HEK293 (cell line): ENCODE results near the gene PIM1.
A peak's percentile ranks its signal among the peaks of the same experiment; 100 is the strongest.

Experiments used
- GFI1B ChIP-seq: fragments of 450-650 bp; formaldehyde crosslinking; IDR thresholded peaks from 2 replicates; pipeline ENCODE4 v1.5.1; 2016; ENCODE audit warnings: missing biosample characterization, missing genetic modification characterization
- SP3 ChIP-seq: fragments of 450-650 bp; formaldehyde crosslinking; IDR thresholded peaks from 2 replicates; pipeline ENCODE4 v1.5.1; 2016; ENCODE audit warnings: missing biosample characterization, missing genetic modification characterization
- ZBTB21 ChIP-seq: fragments of 450-650 bp; formaldehyde crosslinking; IDR thresholded peaks from 2 replicates; pipeline ENCODE4 v1.5.1; 2017; ENCODE audit warnings: missing biosample characterization, missing genetic modification characterization
- ZFP37 ChIP-seq: fragments of 450-650 bp; formaldehyde crosslinking; IDR thresholded peaks from 2 replicates; pipeline ENCODE4 v1.5.1; 2016; ENCODE audit warnings: missing biosample characterization, missing genetic modification characterization
- ZNF140 ChIP-seq: fragments of 450-650 bp; formaldehyde crosslinking; IDR thresholded peaks from 2 replicates; pipeline ENCODE4 v1.5.1; 2016; ENCODE audit warnings: missing biosample characterization, missing genetic modification characterization
- ZNF19 ChIP-seq: fragments of 450-650 bp; formaldehyde crosslinking; IDR thresholded peaks from 2 replicates; pipeline ENCODE4; 2016; ENCODE audit warnings: missing biosample characterization, missing genetic modification characterization, low read depth
- ZNF202 ChIP-seq: fragments of 450-650 bp; formaldehyde crosslinking; IDR thresholded peaks from 2 replicates; pipeline ENCODE4 v1.5.1; 2016; ENCODE audit warnings: missing biosample characterization, missing genetic modification characterization, borderline replicate concordance
- ZNF292 ChIP-seq: fragments of 450-650 bp; formaldehyde crosslinking; IDR thresholded peaks from 2 replicates; pipeline ENCODE4 v1.5.1; 2016; ENCODE audit warnings: low read depth, missing biosample characterization, missing genetic modification characterization, borderline replicate concordance
- ZNF341 ChIP-seq: fragments of 450-650 bp; formaldehyde crosslinking; IDR thresholded peaks from 2 replicates; pipeline ENCODE4; 2016; ENCODE audit warnings: low read depth, missing biosample characterization, missing genetic modification characterization
- ZNF394 ChIP-seq: fragments of 450-650 bp; formaldehyde crosslinking; IDR thresholded peaks from 2 replicates; pipeline ENCODE4 v1.5.1; 2016; ENCODE audit warnings: missing biosample characterization, missing genetic modification characterization, mild to moderate bottlenecking, moderate library complexity, borderline replicate concordance
- ZNF433 ChIP-seq: fragments of 450-650 bp; formaldehyde crosslinking; IDR thresholded peaks from 2 replicates; pipeline ENCODE4 v1.5.1; 2016; ENCODE audit warnings: missing biosample characterization, missing genetic modification characterization, low read depth
- ZNF501 ChIP-seq: fragments of 450-650 bp; formaldehyde crosslinking; IDR thresholded peaks from 2 replicates; pipeline ENCODE4 v1.5.1; 2016; ENCODE audit warnings: missing biosample characterization, missing genetic modification characterization
- ZNF510 ChIP-seq: fragments of 450-650 bp; formaldehyde crosslinking; IDR thresholded peaks from 2 replicates; pipeline ENCODE4 v1.5.1; 2018; ENCODE audit warnings: mild to moderate bottlenecking, missing genetic modification characterization, missing biosample characterization; ENCODE audit not compliant: insufficient replicate concordance
- ZNF530 ChIP-seq: fragments of 450-650 bp; formaldehyde crosslinking; IDR thresholded peaks from 2 replicates; pipeline ENCODE4 v1.5.1; 2016; ENCODE audit warnings: low read depth, missing biosample characterization, missing genetic modification characterization
- ZNF555 ChIP-seq: fragments of 450-650 bp; formaldehyde crosslinking; conservative IDR thresholded peaks from 2 replicates; pipeline ENCODE4 v1.5.1; 2017; ENCODE audit warnings: missing biosample characterization, mild to moderate bottlenecking, missing genetic modification characterization, inconsistent platforms
- ZNF558 ChIP-seq: fragments of 450-650 bp; formaldehyde crosslinking; IDR thresholded peaks from 2 replicates; pipeline ENCODE4 v1.5.1; 2016; ENCODE audit warnings: missing biosample characterization, missing genetic modification characterization
- ZNF560 ChIP-seq: fragments of 450-650 bp; formaldehyde crosslinking; IDR thresholded peaks from 2 replicates; pipeline ENCODE4 v1.5.1; 2017; ENCODE audit warnings: missing biosample characterization, missing genetic modification characterization, borderline replicate concordance
- ZNF629 ChIP-seq: fragments of 450-650 bp; formaldehyde crosslinking; IDR thresholded peaks from 2 replicates; pipeline ENCODE4 v1.5.1; 2017; ENCODE audit warnings: missing biosample characterization, missing genetic modification characterization
- ZNF654 ChIP-seq: fragments of 450-650 bp; formaldehyde crosslinking; IDR thresholded peaks from 2 replicates; pipeline ENCODE4 v1.5.1; 2016; ENCODE audit warnings: low read depth, missing biosample characterization, missing genetic modification characterization
- ZNF664 ChIP-seq: fragments of 450-650 bp; formaldehyde crosslinking; IDR thresholded peaks from 2 replicates; pipeline ENCODE4 v1.5.1; 2016; ENCODE audit warnings: missing biosample characterization, missing genetic modification characterization
- ZXDB ChIP-seq: fragments of 450-650 bp; formaldehyde crosslinking; IDR thresholded peaks from 2 replicates; pipeline ENCODE4 v1.5.1; 2016; ENCODE audit warnings: missing biosample characterization, missing genetic modification characterization
- TF ChIP-seq, protein P1 (sequence below): fragments of 450-650 bp; formaldehyde crosslinking; conservative IDR thresholded peaks from 2 replicates; pipeline ENCODE4 v1.5.1; 2016; ENCODE audit warnings: low read depth, missing biosample characterization, missing genetic modification characterization
- TF ChIP-seq, protein P2 (sequence below): fragments of 450-650 bp; formaldehyde crosslinking; IDR thresholded peaks from 2 replicates; pipeline ENCODE4 v1.5.1; 2016; ENCODE audit warnings: missing biosample characterization, missing genetic modification characterization, borderline replicate concordance
- TF ChIP-seq, protein P3 (sequence below): fragments of 450-650 bp; formaldehyde crosslinking; IDR thresholded peaks from 2 replicates; pipeline ENCODE4 v1.5.1; 2017; ENCODE audit warnings: missing biosample characterization, missing genetic modification characterization
- TF ChIP-seq, protein P4 (sequence below): fragments of 450-650 bp; formaldehyde crosslinking; conservative IDR thresholded peaks from 2 replicates; pipeline ENCODE4 v1.5.1; 2016; ENCODE audit warnings: low read depth, missing biosample characterization, missing genetic modification characterization

PIM1 gene

DNA sequence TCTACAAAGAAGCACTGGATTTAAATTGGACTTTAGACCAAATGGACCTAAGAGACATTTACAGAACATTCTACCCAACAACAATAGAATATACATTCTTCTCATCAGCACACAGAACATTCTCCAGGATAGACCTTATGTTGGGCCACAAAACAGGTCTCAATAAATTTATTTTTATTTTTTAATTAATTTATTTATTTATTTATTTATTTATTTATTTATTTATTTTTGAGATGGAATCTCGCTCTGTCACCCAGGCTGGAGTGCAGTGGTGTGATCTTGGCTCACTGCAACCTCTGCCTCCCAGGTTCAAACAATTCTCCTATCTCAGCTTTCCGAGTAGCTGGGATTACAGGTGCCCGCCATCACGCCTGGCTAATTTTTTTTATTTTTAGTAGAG is 26.5 kb downstream of the PIM1 start (continued):
- TF ChIP-seq, protein P1, sequence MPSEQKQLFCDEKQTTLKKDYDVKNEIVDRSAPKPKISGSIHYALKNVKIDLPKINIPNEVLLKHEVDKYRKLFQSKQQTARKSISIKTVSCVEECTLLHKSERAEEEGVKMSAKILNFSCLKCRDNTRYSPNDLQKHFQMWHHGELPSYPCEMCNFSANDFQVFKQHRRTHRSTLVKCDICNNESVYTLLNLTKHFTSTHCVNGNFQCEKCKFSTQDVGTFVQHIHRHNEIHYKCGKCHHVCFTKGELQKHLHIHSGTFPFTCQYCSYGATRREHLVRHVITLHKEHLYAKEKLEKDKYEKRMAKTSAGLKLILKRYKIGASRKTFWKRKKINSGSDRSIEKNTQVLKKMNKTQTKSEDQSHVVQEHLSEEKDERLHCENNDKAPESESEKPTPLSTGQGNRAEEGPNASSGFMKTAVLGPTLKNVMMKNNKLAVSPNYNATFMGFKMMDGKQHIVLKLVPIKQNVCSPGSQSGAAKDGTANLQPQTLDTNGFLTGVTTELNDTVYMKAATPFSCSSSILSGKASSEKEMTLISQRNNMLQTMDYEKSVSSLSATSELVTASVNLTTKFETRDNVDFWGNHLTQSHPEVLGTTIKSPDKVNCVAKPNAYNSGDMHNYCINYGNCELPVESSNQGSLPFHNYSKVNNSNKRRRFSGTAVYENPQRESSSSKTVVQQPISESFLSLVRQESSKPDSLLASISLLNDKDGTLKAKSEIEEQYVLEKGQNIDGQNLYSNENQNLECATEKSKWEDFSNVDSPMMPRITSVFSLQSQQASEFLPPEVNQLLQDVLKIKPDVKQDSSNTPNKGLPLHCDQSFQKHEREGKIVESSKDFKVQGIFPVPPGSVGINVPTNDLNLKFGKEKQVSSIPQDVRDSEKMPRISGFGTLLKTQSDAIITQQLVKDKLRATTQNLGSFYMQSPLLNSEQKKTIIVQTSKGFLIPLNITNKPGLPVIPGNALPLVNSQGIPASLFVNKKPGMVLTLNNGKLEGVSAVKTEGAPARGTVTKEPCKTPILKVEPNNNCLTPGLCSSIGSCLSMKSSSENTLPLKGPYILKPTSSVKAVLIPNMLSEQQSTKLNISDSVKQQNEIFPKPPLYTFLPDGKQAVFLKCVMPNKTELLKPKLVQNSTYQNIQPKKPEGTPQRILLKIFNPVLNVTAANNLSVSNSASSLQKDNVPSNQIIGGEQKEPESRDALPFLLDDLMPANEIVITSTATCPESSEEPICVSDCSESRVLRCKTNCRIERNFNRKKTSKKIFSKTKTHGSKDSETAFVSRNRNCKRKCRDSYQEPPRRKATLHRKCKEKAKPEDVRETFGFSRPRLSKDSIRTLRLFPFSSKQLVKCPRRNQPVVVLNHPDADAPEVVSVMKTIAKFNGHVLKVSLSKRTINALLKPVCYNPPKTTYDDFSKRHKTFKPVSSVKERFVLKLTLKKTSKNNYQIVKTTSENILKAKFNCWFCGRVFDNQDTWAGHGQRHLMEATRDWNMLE: peak; percentile 95
- TF ChIP-seq ZNF560 (tag by site-specific recombination) (peak; percentile 56; the same call in 1 of the 2 replicates), ZNF510 (tag by site-specific recombination) (peak; percentile 81), ZNF654 (tag by site-specific recombination) (peak; percentile 38; the same call in 1 of the 2 replicates), ZNF558 (tag by site-specific recombination) (peak; percentile 87), ZNF433 (tag by site-specific recombination) (peak; percentile 69), ZNF292 (tag by site-specific recombination) (peak; percentile 67), ZNF394 (tag by site-specific recombination) (peak; percentile 98), ZNF530 (tag by site-specific recombination) (0 out of 2 replicates have a peak, but pooled peaks have one; percentile 16), SP3 (tag by site-specific recombination) (0 out of 2 replicates have a peak, but pooled peaks have one; percentile 23), GFI1B (tag by site-specific recombination) (0 out of 2 replicates have a peak, but pooled peaks have one; percentile 40), ZXDB (tag by site-specific recombination) (peak; percentile 78), ZNF555 (peak; percentile 88), ZNF629 (tag by site-specific recombination) (peak; percentile 59; the same call in 1 of the 2 replicates), ZNF664 (tag by site-specific recombination) (peak; percentile 58; the same call in 1 of the 2 replicates), ZFP37 (tag by site-specific recombination) (0 out of 2 replicates have a peak, but pooled peaks have one; percentile 48), ZBTB21 (tag by site-specific recombination) (0 out of 2 replicates have a peak, but pooled peaks have one; percentile 57), ZNF140 (tag by site-specific recombination) (peak; percentile 65; the same call in 1 of the 2 replicates), ZNF202 (0 out of 2 replicates have a peak, but pooled peaks have one; percentile 74), ZNF19 (tag by site-specific recombination) (0 out of 2 replicates have a peak, but pooled peaks have one; percentile 9), ZNF501 (0 out of 2 replicates have a peak, but pooled peaks have one; percentile 31), ZNF341 (tag by site-specific recombination) (peak; percentile 30; the same call in 1 of the 2 replicates)
- TF ChIP-seq, protein P2, sequence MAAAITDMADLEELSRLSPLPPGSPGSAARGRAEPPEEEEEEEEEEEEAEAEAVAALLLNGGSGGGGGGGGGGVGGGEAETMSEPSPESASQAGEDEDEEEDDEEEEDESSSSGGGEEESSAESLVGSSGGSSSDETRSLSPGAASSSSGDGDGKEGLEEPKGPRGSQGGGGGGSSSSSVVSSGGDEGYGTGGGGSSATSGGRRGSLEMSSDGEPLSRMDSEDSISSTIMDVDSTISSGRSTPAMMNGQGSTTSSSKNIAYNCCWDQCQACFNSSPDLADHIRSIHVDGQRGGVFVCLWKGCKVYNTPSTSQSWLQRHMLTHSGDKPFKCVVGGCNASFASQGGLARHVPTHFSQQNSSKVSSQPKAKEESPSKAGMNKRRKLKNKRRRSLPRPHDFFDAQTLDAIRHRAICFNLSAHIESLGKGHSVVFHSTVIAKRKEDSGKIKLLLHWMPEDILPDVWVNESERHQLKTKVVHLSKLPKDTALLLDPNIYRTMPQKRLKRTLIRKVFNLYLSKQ: peak; percentile 85; the same call in 1 of the 2 replicates
- TF ChIP-seq, protein P3, sequence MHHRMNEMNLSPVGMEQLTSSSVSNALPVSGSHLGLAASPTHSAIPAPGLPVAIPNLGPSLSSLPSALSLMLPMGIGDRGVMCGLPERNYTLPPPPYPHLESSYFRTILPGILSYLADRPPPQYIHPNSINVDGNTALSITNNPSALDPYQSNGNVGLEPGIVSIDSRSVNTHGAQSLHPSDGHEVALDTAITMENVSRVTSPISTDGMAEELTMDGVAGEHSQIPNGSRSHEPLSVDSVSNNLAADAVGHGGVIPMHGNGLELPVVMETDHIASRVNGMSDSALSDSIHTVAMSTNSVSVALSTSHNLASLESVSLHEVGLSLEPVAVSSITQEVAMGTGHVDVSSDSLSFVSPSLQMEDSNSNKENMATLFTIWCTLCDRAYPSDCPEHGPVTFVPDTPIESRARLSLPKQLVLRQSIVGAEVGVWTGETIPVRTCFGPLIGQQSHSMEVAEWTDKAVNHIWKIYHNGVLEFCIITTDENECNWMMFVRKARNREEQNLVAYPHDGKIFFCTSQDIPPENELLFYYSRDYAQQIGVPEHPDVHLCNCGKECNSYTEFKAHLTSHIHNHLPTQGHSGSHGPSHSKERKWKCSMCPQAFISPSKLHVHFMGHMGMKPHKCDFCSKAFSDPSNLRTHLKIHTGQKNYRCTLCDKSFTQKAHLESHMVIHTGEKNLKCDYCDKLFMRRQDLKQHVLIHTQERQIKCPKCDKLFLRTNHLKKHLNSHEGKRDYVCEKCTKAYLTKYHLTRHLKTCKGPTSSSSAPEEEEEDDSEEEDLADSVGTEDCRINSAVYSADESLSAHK (tag by site-specific recombination): peak; percentile 16; the same call in 1 of the 2 replicates
- TF ChIP-seq, protein P4, sequence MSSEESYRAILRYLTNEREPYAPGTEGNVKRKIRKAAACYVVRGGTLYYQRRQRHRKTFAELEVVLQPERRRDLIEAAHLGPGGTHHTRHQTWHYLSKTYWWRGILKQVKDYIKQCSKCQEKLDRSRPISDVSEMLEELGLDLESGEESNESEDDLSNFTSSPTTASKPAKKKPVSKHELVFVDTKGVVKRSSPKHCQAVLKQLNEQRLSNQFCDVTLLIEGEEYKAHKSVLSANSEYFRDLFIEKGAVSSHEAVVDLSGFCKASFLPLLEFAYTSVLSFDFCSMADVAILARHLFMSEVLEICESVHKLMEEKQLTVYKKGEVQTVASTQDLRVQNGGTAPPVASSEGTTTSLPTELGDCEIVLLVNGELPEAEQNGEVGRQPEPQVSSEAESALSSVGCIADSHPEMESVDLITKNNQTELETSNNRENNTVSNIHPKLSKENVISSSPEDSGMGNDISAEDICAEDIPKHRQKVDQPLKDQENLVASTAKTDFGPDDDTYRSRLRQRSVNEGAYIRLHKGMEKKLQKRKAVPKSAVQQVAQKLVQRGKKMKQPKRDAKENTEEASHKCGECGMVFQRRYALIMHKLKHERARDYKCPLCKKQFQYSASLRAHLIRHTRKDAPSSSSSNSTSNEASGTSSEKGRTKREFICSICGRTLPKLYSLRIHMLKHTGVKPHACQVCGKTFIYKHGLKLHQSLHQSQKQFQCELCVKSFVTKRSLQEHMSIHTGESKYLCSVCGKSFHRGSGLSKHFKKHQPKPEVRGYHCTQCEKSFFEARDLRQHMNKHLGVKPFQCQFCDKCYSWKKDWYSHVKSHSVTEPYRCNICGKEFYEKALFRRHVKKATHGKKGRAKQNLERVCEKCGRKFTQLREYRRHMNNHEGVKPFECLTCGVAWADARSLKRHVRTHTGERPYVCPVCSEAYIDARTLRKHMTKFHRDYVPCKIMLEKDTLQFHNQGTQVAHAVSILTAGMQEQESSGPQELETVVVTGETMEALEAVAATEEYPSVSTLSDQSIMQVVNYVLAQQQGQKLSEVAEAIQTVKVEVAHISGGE (tag by site-specific recombination): peak; percentile 82
